ENCODE results near the gene ERF.

The ERF gene

GRCh38 chr19:42217520-42218437, 37.1 kb downstream of the ERF start, which contains the start of gene DEDD2:
DEDD2 (minus strand) TSS chr19:42217677; CDS start chr19:42217007, 670 bp downstream.
- in situ Hi-C loops (cut with MboI; ENCODE audit: low sequenced_read_pairs), result no loop called here

- in situ Hi-C loops (cut with MboI; ENCODE audit: low sequenced_read_pairs), result no loop called here
These were observed 38.0 kb downstream of the ERF start for GRCh38 chr19:42216653-42217519.

- in situ Hi-C loops (cut with MboI; ENCODE audit: low sequenced_read_pairs), result no loop called here
These were observed 40.0 kb downstream of the ERF start for GRCh38 chr19:42214810-42215485.

DNA sequence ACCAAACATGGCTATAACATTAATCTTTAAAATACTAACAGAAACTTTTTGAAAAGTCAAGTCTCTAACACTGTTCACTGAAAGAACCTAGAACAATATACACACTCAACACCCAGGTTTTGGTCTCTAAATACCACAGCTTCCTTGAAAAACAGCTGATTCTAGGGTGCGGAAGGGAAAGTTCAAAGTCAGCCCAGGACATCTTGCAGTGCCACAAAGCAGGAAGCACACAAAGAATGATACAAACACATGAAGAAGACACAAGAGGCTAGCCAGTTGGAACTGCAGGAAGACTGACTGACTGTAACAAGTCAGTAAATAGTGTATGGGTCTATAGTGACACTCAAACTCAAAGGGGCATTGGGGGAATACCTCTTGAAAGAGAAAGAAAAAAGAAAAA, 42.0 kb downstream of the ERF start:
- in situ Hi-C loops (cut with MboI; ENCODE audit: low sequenced_read_pairs), result no loop called here

- in situ Hi-C loops (cut with MboI; ENCODE audit: low sequenced_read_pairs), result no loop called here
These were observed 46.3 kb downstream of the ERF start for GRCh38 chr19:42208612-42209011.

DNA sequence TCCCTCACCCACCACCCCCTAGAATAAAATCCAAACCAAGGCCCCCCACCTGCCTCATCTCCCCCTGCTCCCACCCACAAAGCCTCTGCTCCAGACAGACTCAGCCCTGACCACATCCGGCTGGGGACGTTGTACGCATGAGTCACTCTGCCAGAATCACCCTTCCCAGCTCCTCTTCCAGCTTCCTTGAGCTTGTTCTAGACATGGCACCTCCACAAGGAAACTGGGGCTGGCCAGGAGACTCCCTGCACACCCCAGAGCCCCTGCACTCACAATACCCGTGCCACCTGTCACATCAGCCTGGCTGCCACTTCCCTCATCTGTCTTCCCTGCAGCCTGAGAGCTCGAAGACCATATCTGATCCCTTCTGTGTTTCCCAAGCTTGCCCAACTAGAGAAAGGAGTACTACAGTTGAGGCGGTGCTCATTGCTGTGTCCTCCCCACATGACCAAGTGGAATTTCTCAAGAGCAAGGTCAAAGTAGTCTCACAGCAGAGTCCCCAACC, 47.1 kb downstream of the ERF start:
- in situ Hi-C loops (cut with MboI; ENCODE audit: low sequenced_read_pairs), result no loop called here

DNA sequence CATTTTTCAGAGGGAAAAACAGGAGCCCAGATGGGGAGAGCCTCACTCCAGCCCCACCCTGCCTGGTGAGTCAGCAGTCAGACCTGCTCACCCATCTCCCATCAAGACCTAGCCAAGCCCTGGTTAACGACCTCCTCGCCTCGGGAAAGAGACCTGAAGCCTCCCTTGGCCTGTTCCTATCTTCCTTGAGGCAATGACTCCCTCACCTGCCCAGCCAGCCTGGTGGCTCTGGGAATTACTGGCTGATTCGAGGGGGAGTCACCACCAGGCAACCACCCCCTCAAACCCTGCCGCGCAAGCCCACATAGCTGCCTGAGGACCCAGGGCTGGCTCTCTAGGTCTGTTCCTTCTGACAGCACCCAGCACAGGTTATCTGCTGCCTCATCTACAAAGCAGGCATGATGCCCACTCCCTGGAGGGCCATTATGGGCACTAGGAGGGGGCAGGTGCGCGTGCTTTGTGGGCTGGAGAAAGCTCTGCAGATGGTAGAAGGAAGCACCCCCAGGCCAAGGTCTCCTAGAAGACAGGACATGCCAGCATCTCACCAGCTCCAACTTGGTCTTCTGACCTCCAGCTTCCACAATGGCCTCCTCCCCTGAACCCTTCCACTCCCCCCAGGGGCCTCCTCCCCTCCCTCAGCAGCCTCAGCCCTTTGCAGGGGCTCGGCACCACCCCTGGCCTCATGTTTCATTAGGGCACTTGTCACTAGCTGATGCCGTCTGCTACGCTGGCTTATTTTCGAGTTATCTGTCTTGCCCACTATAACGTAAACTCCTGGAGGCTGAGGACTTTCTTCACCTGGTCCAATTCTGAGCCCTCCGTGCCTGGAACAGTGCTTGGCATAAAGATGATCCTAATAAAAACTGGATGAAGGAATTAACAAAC, 47.8 kb downstream of the ERF start:
- in situ Hi-C loops (cut with MboI; ENCODE audit: low sequenced_read_pairs), result no loop called here

GRCh38 chr19:42204664-42205063, 50.3 kb downstream of the ERF start:
- in situ Hi-C loops (cut with MboI; ENCODE audit: low sequenced_read_pairs), result no loop called here

DNA sequence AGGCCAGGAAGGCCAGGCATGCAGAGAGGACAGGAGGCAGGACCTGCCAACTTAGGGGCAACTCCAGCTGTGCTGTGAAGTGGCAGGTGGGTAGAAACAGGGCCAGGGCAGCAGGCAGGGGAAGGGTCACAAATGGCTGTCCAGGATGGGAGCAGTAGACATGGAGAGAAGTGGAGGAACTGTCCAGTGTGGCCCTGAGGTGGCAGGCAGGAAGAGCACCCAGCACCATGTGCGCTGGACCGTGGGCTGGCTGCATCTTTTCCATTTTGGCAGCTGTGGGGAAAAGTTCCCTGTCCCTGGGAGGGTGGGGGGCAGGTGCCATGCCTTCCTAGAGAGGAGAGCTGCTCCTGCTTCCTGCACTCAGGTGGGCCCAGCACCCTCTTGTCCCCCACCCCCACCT, 51.2 kb downstream of the ERF start:
- in situ Hi-C loops (cut with MboI; ENCODE audit: low sequenced_read_pairs), result no loop called here

- in situ Hi-C loops (cut with MboI; ENCODE audit: low sequenced_read_pairs), result no loop called here
These were observed 52.5 kb downstream of the ERF start for GRCh38 chr19:42202290-42202880.

DNA sequence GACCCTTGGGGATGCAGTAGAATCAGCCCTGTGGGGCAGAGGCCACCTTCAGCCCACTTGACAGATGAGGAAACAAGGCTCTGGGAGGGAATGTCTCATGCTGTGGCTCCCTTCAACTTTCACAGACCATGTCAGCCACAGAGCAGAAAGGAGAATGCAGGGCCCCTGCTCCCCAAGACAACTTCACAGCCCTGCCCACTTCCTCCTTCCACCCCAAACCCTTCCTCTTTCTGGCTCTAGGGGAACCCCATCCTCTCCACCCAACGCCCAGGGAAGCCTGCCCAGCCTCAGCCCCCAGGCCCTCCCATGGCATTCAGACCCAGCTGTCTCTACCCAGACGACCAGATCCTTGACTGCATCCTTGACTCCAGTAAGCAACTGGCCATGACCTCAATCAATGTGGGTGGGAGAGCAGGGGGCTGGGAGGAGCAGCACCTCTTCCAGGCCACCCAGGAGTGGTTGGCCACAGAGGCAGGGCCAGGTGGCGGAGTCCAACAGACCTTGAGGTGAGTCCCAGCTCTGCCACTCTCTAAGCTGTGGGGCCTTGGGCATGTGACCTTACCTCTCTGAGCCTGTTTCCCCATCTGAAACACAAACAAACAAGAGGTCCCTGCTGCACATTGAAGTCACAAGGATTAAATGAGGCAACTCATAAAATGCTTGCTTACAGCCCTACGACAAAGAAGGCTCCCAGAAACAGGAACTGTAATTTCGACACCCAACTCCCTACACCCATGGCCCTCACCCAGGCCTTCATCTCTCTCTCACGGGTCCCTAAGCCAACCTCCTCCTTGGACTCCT, 53.2 kb downstream of the ERF start:
- in situ Hi-C loops (cut with MboI; ENCODE audit: low sequenced_read_pairs), result no loop called here

GRCh38 chr19:42200116-42200715, 54.7 kb downstream of the ERF start:
- in situ Hi-C loops (cut with MboI; ENCODE audit: low sequenced_read_pairs), result no loop called here

DNA sequence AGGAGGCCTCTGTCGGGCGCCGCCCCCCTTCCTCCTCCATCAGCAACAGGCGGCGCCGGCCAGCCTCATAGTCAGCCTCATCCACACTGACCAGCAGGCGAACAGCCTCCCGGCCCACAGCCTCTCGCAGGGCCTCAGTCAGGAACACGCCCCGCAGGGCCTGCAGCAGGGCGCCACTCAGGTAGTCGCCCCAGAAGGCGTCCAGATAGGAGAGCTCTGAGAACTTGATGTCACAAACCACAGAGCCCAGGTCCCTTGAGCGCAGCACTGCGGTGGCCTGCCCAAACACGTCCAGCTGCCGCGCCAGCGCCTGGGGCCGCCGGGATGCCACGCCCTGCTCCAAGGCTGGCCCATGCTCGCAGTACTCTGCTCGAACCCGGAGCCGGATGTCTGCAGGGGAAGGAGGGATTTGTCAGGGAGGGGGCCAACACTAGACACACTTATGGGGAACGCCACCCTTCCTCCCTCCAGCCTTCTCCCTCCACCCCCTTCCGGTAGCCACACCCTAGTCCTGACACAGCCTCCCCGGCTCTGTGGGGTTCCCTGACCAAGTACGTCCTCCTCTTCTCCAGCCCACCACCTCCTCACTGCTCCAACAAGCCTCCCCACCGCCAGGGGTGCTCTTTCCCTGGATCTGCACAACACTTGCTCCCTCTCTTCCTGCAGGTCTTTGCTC, 55.4 kb downstream of the ERF start:
- in situ Hi-C loops (cut with MboI; ENCODE audit: low sequenced_read_pairs), result no loop called here

GRCh38 chr19:42198676-42199439, 56.1 kb downstream of the ERF start:
- in situ Hi-C loops (cut with MboI; ENCODE audit: low sequenced_read_pairs), result no loop called here

Measured in HL-60/S4 (cell line).